Activated T-cell treated with anti-CD3 and anti-CD28 coated beads for 24 hours (primary cell): Measurements from ENCODE around the gene CEBPG.

Source experiments
- DNase-seq: peaks from one replicate; pipeline ENCODE4 v3.0.0-alpha.2; 2020; ENCODE audit warnings: low read depth

CEBPG gene

GRCh38 chr19:33407140-33407551 is 33.6 kb downstream of the CEBPG start:
- DNase-seq, result no peak

- no peak for DNase-seq
Observed at GRCh38 chr19:33407716-33408115, 34.2 kb downstream of the CEBPG start.

GRCh38 chr19:33408116-33408515 is 34.6 kb downstream of the CEBPG start:
- no peak for DNase-seq

- no peak for DNase-seq
Observed at GRCh38 chr19:33408538-33409434, 35.3 kb downstream of the CEBPG start.

- no peak for DNase-seq
Observed at GRCh38 chr19:33409906-33410685, 36.6 kb downstream of the CEBPG start.

GRCh38 chr19:33410915-33411401 is 37.4 kb downstream of the CEBPG start:
- DNase-seq, result no peak

DNA sequence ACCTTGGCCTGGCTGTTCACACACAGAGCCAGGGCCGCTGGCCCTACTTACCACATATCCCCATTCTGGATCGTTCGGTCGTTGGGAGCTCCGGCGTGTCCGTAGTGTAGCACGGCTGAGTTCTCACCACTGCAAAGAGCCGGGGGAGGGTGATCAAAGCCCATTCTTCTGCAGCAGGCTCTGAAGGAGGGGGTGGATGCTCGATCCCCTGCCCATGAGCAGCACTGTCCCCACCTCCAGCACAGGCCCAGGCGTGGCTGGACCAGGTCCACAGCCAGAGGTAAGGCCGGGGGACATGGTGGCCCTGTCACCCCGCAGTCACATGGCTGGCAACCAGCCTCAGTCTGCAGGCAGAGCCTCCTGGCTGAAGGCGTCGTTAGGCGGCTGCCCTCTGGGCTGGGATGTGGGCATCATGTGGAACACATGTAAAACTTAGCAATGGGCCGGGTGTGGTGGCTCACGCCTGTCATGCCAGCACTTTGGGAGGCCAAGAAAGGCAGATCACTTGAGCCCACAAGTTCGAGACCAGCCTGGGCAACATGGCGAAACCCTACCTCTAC is 38.2 kb downstream of the CEBPG start:
- no peak for DNase-seq

DNA sequence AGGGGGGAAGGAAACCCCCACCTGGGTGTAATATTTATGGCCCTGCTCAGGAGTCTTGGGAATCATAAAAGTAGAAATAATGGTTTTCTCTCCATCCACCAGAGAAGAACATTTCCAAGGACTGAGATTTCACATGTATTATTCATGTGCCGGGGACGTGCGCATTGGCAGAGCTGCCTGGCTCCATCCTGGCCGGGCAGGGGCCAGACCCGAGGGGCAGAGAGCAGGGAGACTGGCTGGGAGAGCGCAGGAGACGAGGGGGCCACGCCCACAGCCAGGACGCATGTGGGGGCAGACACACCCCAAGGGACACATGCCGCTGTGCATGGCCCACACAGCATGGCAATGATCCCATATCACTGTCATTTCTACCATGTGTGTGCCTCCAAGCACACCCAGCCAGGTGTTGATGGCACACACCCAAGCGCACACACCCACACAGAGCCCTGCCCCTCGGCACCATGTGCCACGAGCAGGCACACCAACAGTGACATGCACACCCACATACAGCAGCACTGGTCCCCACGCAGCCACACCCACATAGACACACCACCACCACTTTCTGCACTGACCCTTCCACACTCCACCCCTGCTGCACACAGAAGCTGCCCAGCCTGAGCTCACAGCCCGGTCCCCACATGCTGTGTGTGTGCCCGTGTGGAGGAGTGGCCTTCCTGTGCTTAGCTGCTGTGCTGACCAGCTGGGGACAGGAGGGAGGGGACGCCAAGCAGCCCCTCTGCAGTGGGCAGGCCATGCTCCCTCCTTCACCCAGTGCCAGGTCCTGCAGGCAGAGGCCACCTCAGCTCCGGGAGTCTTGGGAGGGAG is 39.3 kb downstream of the CEBPG start:
- no peak for DNase-seq

DNA sequence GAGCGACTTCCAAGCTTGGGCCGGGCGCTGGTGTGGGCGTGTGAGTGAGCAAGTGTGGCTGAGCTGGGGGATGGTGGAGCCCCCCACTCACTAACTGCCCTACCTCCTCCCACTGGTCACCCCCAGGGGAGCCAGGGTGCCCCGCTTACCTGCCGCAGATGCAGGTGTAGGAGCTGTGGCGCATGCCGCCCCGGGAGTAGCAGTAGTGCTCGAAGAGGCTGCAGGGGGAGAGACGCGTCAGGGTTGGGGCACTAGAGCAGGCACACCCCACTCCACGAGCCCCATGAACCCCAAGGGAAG is 39.9 kb downstream of the CEBPG start:
- no peak for DNase-seq

DNA sequence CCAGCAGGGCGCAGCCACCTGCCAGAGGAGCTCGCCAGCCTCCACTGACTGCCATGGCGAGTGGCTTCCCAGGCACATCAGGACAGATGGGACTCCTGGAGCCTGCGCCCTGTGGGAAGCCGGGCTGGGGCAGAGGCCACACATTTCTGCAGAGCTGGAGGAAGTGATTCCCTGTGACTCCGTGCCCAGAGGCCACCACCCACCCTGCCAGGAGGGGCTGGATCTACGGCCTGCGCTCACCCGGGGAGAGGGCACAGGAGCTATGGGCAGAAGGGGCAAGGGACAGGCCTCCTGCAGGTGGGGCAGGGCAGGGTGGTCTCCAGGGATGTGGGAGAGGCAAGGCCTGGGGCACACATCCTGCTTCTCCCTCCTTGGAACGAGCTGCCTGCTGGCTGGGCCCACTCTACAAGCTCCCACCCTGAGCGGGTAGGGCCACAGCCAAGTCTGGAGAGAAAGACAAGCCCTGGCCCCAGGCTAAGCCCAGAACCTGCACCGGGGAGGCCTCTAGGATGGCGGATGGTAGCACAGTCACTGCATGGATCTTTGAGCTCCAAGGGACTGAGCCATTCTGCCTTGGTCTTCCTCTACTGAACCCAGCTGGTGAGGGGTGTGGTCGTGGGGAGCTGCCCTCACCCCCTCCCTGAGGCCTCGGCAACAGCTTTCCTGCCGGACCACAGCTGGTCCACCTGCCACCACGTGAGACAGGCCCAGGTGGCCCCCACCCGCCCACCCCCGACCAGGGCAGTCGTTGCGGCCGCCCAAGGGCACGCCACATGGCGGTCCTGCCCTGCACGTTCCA is 40.6 kb downstream of the CEBPG start:
- DNase-seq, result no peak

GRCh38 chr19:33414667-33415605 is 41.4 kb downstream of the CEBPG start:
- DNase-seq, result no peak

- DNase-seq, result peak; percentile 51
Observed at GRCh38 chr19:33416307-33417215, 43.1 kb downstream of the CEBPG start.

GRCh38 chr19:33417751-33418150 is 44.2 kb downstream of the CEBPG start:
- no peak for DNase-seq

DNA sequence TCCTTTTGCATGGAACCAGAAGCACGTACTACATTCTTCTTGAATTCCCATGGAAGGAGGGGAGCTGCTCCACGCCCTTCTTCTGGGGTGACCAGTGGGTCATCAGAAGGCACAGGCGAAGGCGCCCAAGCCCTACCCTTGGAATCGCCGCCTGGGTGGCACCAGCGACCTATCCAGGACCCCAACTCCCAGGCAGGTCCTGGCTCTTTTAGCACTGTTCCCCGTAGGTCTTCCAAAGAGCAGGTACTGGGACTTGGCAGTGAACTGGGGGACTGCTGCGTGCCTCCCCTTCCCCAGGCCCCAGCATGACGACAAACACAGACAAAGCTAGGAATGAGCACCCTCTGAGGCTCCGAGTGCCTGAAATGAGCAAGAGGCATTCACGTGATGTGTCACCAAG is 45.0 kb downstream of the CEBPG start:
- DNase-seq, result no peak

DNA sequence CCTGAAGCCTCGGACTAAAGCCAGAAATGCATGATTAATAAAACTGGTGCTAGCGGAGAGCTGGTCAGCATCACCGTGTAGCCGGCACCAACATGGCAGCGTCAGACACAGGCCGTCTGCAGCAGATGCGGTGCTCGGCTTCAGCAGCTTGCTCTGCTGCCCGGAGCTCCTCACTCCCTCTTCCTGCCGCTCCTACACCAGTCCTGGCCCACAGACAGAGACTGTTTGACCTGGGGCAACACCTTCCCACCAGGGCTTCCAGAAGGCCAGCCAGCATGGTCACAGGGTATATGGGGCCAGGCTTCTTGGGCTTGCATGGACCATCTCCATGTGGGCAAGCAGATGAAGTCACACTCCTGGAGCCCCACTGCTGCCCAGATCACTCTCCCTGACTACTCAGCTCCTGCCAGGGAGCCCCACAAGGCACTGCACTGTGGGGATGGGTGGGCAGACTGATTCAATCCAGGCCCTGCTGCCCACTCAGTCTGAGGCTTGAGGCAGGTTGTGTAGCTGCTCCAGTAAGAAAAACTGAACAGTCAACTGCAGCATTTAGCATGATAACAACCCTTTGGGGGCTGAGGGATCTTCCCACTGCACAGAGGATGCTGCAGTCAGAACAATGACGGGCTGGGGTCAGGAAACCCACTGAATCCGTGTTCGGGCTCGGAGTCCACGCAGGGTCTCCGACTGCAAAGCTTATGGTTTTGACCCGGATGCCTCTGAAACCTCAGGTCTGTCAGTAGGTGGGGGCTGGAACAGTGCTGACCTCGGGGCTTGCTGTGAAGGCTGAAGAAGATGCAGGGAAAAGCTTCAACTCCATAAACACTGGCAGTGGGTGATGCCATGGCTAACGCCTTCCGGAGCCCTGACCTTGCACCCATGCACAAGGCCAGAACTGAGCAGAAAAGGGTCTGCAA is 45.6 kb downstream of the CEBPG start:
- no peak for DNase-seq

DNA sequence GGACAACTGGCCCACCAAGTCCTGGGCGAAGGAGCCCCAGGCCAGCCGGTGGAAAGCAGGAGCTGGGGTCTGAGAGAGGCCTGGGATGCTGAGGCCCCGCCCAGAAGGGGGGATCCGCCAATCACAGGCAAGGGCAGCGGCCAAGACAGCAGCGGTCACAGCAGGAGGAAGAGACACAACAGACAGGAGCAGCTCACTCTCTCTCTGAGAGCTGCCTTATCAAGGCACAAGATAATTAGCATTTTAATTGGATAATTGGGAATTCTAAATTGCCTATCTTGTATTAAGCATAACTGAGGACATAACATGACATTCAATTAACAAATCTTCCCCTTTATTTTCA is 46.2 kb downstream of the CEBPG start:
- no peak for DNase-seq

- no peak for DNase-seq
Observed at GRCh38 chr19:33420821-33421220, 47.3 kb downstream of the CEBPG start.

GRCh38 chr19:33421368-33421767 is 47.9 kb downstream of the CEBPG start:
- no peak for DNase-seq
